A549 (cell line): Measurements from ENCODE around the gene IST1.

Experiments
- CBX8 ChIP-seq: fragments of 200-600 bp; sonication (generic); IDR thresholded peaks from 2 replicates; pipeline ENCODE4 v1.6.1; 2016
- CHD2 ChIP-seq: fragments of 150-350 bp; IDR thresholded peaks from 2 replicates; pipeline ENCODE4 v1.6.1; 2014; ENCODE audit warnings: low read length; ENCODE audit not compliant: partially characterized antibody
- CHD4 ChIP-seq: fragments of 200-600 bp; sonication (generic); IDR thresholded peaks from 2 replicates; pipeline ENCODE4 v1.6.1; 2016; ENCODE audit warnings: antibody characterized with exemption, mild to moderate bottlenecking, borderline replicate concordance
- CTCF ChIP-seq: fragments of >200 bp; sonication (Bioruptor Twin); formaldehyde crosslinking; IDR thresholded peaks from 3 replicates; pipeline ENCODE4 v1.5.1; 2016
- ELK1 ChIP-seq: fragments of 150-350 bp; IDR thresholded peaks from 2 replicates; pipeline ENCODE4 v1.6.1; 2014; ENCODE audit warnings: low read depth, mild to moderate bottlenecking, low read length
- HDAC2 ChIP-seq: fragments of 200-600 bp; sonication (generic); IDR thresholded peaks from 2 replicates; pipeline ENCODE4 v1.6.1; 2016
- HOXA7 ChIP-seq: fragments of 250-450 bp; sonication (Bioruptor Pico); IDR thresholded peaks from 2 replicates; pipeline ENCODE4 v1.5.0; 2020; ENCODE audit warnings: mild to moderate bottlenecking, moderate library complexity
- POLR2A ChIP-seq: IDR thresholded peaks from 2 replicates; pipeline ENCODE4 v1.6.1; 2012; ENCODE audit warnings: mild to moderate bottlenecking, low read length
- REST ChIP-seq: fragments of 200-600 bp; sonication (generic); IDR thresholded peaks from 2 replicates; pipeline ENCODE4 v1.6.1; 2016; ENCODE audit warnings: antibody characterized with exemption, mild to moderate bottlenecking, moderate library complexity

GRCh38 chr16:71852158-71852557, 43.2 kb upstream of the IST1 start:
- TF ChIP-seq CTCF (no peak), POLR2A (no peak), HDAC2 (no peak), ELK1 (no peak), CHD4 (no peak), CHD2 (no peak), HOXA7 (CRISPR knock-in tag) (no peak), CBX8 (no peak), REST (no peak)
